DND-41 (cell line): ENCODE results near the gene SORL1-AS1.

Experiments used
- EZH2 ChIP-seq: IDR thresholded peaks from 3 replicates; pipeline ENCODE4 v1.6.1; 2012; ENCODE audit warnings: borderline replicate concordance, low read depth, mild to moderate bottlenecking, moderate library complexity, low read length, inconsistent platforms; ENCODE audit not compliant: severe bottlenecking
- TF ChIP-seq, protein P1 (sequence below): IDR thresholded peaks from 2 replicates; pipeline ENCODE4 v1.5.1; 2012; ENCODE audit warnings: borderline replicate concordance, low read length, moderate library complexity, mild to moderate bottlenecking; ENCODE audit not compliant: poor library complexity, severe bottlenecking; ENCODE audit errors: extremely low read depth

DNA sequence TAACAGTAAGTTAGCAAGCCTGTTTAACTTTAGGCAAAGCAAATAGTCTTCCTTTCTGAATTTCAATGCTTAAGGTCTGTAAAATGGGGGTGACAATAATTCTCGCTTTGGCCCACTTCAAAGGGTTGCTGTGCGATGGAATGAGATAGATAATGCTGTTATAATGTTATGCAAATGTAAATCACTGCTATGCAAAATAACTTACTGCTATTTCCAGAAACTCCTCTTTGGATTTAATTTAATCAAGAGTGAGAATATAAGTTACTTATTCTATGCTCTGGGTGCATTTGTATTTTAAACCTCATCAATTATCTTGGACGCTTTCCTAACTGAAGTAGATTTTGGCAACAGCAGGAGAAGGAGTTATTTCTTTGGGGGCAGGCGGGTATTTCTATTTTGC is 4.8 kb downstream of the SORL1-AS1 start:
- no peak for TF ChIP-seq EZH2
- TF ChIP-seq, protein P1, sequence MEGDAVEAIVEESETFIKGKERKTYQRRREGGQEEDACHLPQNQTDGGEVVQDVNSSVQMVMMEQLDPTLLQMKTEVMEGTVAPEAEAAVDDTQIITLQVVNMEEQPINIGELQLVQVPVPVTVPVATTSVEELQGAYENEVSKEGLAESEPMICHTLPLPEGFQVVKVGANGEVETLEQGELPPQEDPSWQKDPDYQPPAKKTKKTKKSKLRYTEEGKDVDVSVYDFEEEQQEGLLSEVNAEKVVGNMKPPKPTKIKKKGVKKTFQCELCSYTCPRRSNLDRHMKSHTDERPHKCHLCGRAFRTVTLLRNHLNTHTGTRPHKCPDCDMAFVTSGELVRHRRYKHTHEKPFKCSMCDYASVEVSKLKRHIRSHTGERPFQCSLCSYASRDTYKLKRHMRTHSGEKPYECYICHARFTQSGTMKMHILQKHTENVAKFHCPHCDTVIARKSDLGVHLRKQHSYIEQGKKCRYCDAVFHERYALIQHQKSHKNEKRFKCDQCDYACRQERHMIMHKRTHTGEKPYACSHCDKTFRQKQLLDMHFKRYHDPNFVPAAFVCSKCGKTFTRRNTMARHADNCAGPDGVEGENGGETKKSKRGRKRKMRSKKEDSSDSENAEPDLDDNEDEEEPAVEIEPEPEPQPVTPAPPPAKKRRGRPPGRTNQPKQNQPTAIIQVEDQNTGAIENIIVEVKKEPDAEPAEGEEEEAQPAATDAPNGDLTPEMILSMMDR, result no peak
